ENCODE results near the gene PICK1.

GRCh38 chr22:38106814-38107578 lies 49.8 kb downstream of the PICK1 start:
- no peak for TF ChIP-seq POLR2A (IDR thresholded peaks at IDR 0.05; ENCODE audit: low read depth, low read length)
- TF ChIP-seq POLR2AphosphoS5 (IDR thresholded peaks at IDR 0.05; ENCODE audit: low read length): no peak
- no peak for TF ChIP-seq ELK1 (IDR thresholded peaks at IDR 0.05; ENCODE audit: low read depth, low read length)
- TF ChIP-seq TARDBP (IDR thresholded peaks at IDR 0.05; ENCODE audit: borderline replicate concordance): no peak
